IMR-90 (cell line): ENCODE results near the gene DYNLT5. TPM values are rescaled to one million over a fixed set of nuclear protein-coding genes. Genes with fewer than 3 reads are reported as not detected.

ENCODE experiments used
- ATAC-seq: fragments of 200-7000 bp; cut with Tn5 transposase; 2 replicates; pipeline ENCODE4 v1.9.1; 2020; ENCODE audit warnings: low read depth, mild to moderate bottlenecking, moderate library complexity
- BruUV-seq: library from RNA; stranded (reverse); fragments of 400-500 nt; replicated peaks from 2 replicates; lab custom pipeline; 2021; lab: Mats Ljungman, UMichigan
- CTCF ChIA-PET: fragments of 300-600 bp; formaldehyde crosslinking; extraction: SDS; loops from one replicate; lab custom pipeline; 2021; ENCODE audit warnings: antibody characterized with exemption; lab: Yijun Ruan, JAX
- POLR2A ChIA-PET: fragments of 300-600 bp; sonication (Branson Sonifier 250); formaldehyde crosslinking; loops from one replicate; lab custom pipeline; 2022; ENCODE audit warnings: antibody characterized with exemption; ENCODE audit not compliant: unreplicated experiment; lab: Charles Lee
- DNase-seq: peaks from one replicate; pipeline ENCODE4 v3.0.0; 2013
- H2AFZ ChIP-seq: replicated peaks from 2 replicates; pipeline ENCODE3; 2013; ENCODE audit warnings: low read length, mild to moderate bottlenecking; ENCODE audit not compliant: poor library complexity
- H2AK5ac ChIP-seq: 2 replicates; pipeline ENCODE4 v1.6.1; 2013; ENCODE audit warnings: low read depth, low read length, inconsistent platforms
- H2AK9ac ChIP-seq: replicated peaks from 2 replicates; pipeline ENCODE3; 2013; ENCODE audit warnings: mild to moderate bottlenecking, low read depth, low read length, moderate library complexity; ENCODE audit not compliant: poor library complexity
- H2BK120ac ChIP-seq: 2 replicates; pipeline ENCODE4 v1.6.1; 2013; ENCODE audit warnings: low read depth, low read length, inconsistent platforms
- H2BK15ac ChIP-seq: 3 replicates; pipeline ENCODE4 v1.6.1; 2013; ENCODE audit warnings: low read depth, low read length, inconsistent platforms
- H2BK20ac ChIP-seq: 2 replicates; pipeline ENCODE4 v1.6.1; 2013; ENCODE audit warnings: low read depth, mild to moderate bottlenecking, inconsistent platforms, low read length, moderate library complexity
- H2BK5ac ChIP-seq: 2 replicates; pipeline ENCODE4 v1.6.1; 2013; ENCODE audit warnings: mild to moderate bottlenecking, low read depth, low read length, inconsistent platforms; ENCODE audit not compliant: poor library complexity, severe bottlenecking
- H3K14ac ChIP-seq: replicated peaks from 2 replicates; pipeline ENCODE4 v1.6.1; 2013; ENCODE audit warnings: low read depth, low read length, inconsistent platforms
- H3K18ac ChIP-seq: 2 replicates; pipeline ENCODE4 v1.6.1; 2013; ENCODE audit warnings: low read depth, low read length, control low read depth
- H3K23ac ChIP-seq: 2 replicates; pipeline ENCODE4 v1.6.1; 2013; ENCODE audit warnings: low read depth, low read length, inconsistent platforms
- H3K27ac ChIP-seq: 2 replicates; pipeline ENCODE4 v1.5.1; 2013; ENCODE audit warnings: mild to moderate bottlenecking, control low read depth, low read length; ENCODE audit not compliant: insufficient read depth
- H3K27me3 ChIP-seq: 2 replicates; pipeline ENCODE4 v1.6.1; 2013; ENCODE audit warnings: low read length; ENCODE audit not compliant: control insufficient read depth, insufficient read depth
- H3K36me3 ChIP-seq: 2 replicates; pipeline ENCODE4 v1.6.1; 2013; ENCODE audit warnings: low read length, mixed read lengths; ENCODE audit not compliant: control insufficient read depth, insufficient read depth
- H3K4ac ChIP-seq: 2 replicates; pipeline ENCODE4 v1.6.1; 2013; ENCODE audit warnings: low read depth, low read length, inconsistent platforms
- H3K4me1 ChIP-seq: 2 replicates; pipeline ENCODE4 v1.6.1; 2013; ENCODE audit warnings: low read length, mixed read lengths; ENCODE audit not compliant: control insufficient read depth, insufficient read depth
- H3K4me2 ChIP-seq: 2 replicates; pipeline ENCODE4 v1.6.1; 2013; ENCODE audit warnings: low read depth, mild to moderate bottlenecking, control low read depth, low read length, moderate library complexity
- H3K4me3 ChIP-seq: 2 replicates; pipeline ENCODE4 v1.5.1; 2013; ENCODE audit warnings: low read depth, mild to moderate bottlenecking, control low read depth, low read length, moderate library complexity; ENCODE audit not compliant: insufficient read depth
- H3K56ac ChIP-seq: 2 replicates; pipeline ENCODE4 v1.6.1; 2013; ENCODE audit warnings: low read length, inconsistent platforms; ENCODE audit not compliant: insufficient read depth; ENCODE audit errors: extremely low read depth
- H3K79me1 ChIP-seq, 2 experiments: 2 replicates each; pipeline ENCODE4 v1.6.1; 2013; ENCODE audit warnings: low read length in 2 of 2, inconsistent platforms in 1 of 2, low read depth in 1 of 2
- H3K9ac ChIP-seq: 2 replicates; pipeline ENCODE4 v1.6.1; 2013; ENCODE audit warnings: low read depth, low read length, control low read depth
- H3K9me1 ChIP-seq: 2 replicates; pipeline ENCODE4 v1.6.1; 2013; ENCODE audit warnings: low read length, inconsistent platforms; ENCODE audit not compliant: insufficient read depth
- H3K9me3 ChIP-seq: 2 replicates; pipeline ENCODE4 v1.6.1; 2013; ENCODE audit warnings: low read length; ENCODE audit not compliant: control insufficient read depth, insufficient read depth
- H4K20me1 ChIP-seq: 2 replicates; pipeline ENCODE4 v1.6.1; 2013; ENCODE audit warnings: low read length, inconsistent platforms; ENCODE audit not compliant: insufficient read depth
- H4K5ac ChIP-seq: 2 replicates; pipeline ENCODE4 v1.6.1; 2013; ENCODE audit warnings: mild to moderate bottlenecking, low read depth, low read length, control low read depth
- H4K8ac ChIP-seq, 2 experiments: 2 replicates each; pipeline ENCODE4 v1.6.1; 2013; ENCODE audit warnings: low read depth in 2 of 2, low read length in 2 of 2, control low read depth in 1 of 2, inconsistent platforms in 1 of 2
- H4K91ac ChIP-seq: 2 replicates; pipeline ENCODE4 v1.6.1; 2013; ENCODE audit warnings: low read depth, low read length, inconsistent platforms; ENCODE audit not compliant: insufficient read depth
- RAD21 ChIP-seq: IDR thresholded peaks from 2 replicates; pipeline ENCODE4 v1.6.1; 2012; ENCODE audit warnings: low read length, improper control_type of control experiment
- SMC3 ChIP-seq: fragments of 150-350 bp; IDR thresholded peaks from 2 replicates; pipeline ENCODE4 v1.6.1; 2016; ENCODE audit warnings: low read depth, mild to moderate bottlenecking, antibody characterized with exemption, low read length, moderate library complexity
- WGBS, 2 experiments: methylation state at CpG; one replicate each; pipeline versions ENCODE4 v1.1.5 to v1.1.7; 2013; ENCODE audit warnings: missing lambda C conversion rate in 2 of 2; ENCODE audit not compliant: insufficient read length in 1 of 2; ENCODE audit errors: extremely low coverage in 2 of 2; 5-methylcytosine and 5-hydroxymethylcytosine counted together
- dilution Hi-C: fragments of 300-500 bp; cut with HindIII; formaldehyde crosslinking; loops from one replicate; pipeline ENCODE4 v1.14.3; 2018; ENCODE audit warnings: low sequenced_read_pairs; ENCODE audit not compliant: unreplicated experiment
- in situ Hi-C: fragments of 300-500 bp; cut with MboI; formaldehyde crosslinking; loops from 3 replicates; pipeline ENCODE4 v1.14.3; 2019; ENCODE audit warnings: low sequenced_read_pairs, inconsistent platforms, mixed read lengths
- intact Hi-C: fragments of 100-400 bp; cut with micrococcal nuclease; formaldehyde crosslinking; loops from 2 replicates; pipeline ENCODE4 v1.10.0; 2022
- polyA plus RNA-seq, 3 experiments: library from polyadenylated mRNA; depleted of rRNA; stranded (reverse); fragments of >200 nt; gene quantifications; 2 replicates each; pipeline ENCODE4 v1.2.3, GENCODE V29; 2012; ENCODE audit warnings: low replicate concordance in 1 of 3
- total RNA-seq: library from RNA; depleted of rRNA; stranded (reverse); fragments of >200 nt; gene quantifications from 2 replicates; pipeline ENCODE4 v1.2.3, GENCODE V29; 2012
- TF ChIP-seq, protein P1 (sequence below): conservative IDR thresholded peaks from 2 replicates; pipeline ENCODE4 v1.5.1; 2012; ENCODE audit warnings: mild to moderate bottlenecking, low read depth, low read length, improper control_type of control experiment

Gene DYNLT5
- total and polyA plus RNA-seq, 2 of the 4 experiments (the other 2 are of a cell fraction): 0.12 to 0.18 TPM

DNA sequence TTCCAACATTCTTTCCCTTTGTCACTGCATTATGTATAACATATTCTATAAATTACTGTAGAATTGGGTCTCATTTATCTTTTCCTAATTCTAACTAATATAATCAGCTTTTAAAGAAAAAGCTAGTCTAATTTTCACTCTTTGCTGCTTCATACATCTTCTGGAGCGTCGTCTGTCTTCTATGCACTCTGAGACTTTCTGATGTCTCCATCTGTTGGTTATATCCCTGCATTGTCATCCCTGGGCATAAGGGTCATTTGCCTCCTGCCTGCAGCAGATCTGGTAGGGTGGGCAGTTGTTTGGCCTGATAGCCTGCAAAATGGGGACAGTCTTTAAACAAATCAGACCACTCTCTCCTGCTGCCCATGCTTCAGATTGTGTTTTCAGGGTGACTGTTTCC, 40.8 kb upstream of the DYNLT5 start:
- Histone ChIP-seq H3K18ac (no peak overlapping the region), H3K4me3 (no peak overlapping the region), H4K91ac (no peak overlapping the region), H4K8ac (no peak overlapping the region; a peak in 1 of 4 replicates), H3K23ac (no peak overlapping the region), H2AK5ac (no peak overlapping the region), H2BK20ac (no peak overlapping the region), H3K79me1 (no peaks in the 10 kb centered on the region), H2BK120ac (no peak overlapping the region), H2BK5ac (no peak overlapping the region), H3K27me3 (no peaks in the 10 kb centered on the region), H3K27ac (no peak overlapping the region), H3K9me1 (peaks cover 5% of the 10 kb centered on the region; the same call in 1 of the 2 replicates), H3K4me2 (no peak overlapping the region), H3K56ac (no peak overlapping the region), H3K4ac (no peak overlapping the region), H4K20me1 (no peaks in the 10 kb centered on the region), H3K36me3 (no peaks in the 10 kb centered on the region), H3K9me3 (no peaks in the 10 kb centered on the region), H2AK9ac (no peak overlapping the region), H4K5ac (no peak overlapping the region), H2AFZ (no peak overlapping the region), H3K4me1 (no peaks in the 10 kb centered on the region), H2BK15ac (no peak overlapping the region), H3K9ac (no peak overlapping the region), H3K14ac (no peak overlapping the region)
- TF ChIP-seq, protein P1, sequence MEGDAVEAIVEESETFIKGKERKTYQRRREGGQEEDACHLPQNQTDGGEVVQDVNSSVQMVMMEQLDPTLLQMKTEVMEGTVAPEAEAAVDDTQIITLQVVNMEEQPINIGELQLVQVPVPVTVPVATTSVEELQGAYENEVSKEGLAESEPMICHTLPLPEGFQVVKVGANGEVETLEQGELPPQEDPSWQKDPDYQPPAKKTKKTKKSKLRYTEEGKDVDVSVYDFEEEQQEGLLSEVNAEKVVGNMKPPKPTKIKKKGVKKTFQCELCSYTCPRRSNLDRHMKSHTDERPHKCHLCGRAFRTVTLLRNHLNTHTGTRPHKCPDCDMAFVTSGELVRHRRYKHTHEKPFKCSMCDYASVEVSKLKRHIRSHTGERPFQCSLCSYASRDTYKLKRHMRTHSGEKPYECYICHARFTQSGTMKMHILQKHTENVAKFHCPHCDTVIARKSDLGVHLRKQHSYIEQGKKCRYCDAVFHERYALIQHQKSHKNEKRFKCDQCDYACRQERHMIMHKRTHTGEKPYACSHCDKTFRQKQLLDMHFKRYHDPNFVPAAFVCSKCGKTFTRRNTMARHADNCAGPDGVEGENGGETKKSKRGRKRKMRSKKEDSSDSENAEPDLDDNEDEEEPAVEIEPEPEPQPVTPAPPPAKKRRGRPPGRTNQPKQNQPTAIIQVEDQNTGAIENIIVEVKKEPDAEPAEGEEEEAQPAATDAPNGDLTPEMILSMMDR: 0 out of 2 replicates have a peak, but pooled peaks have one; percentile 17
- TF ChIP-seq RAD21 (no peak), SMC3 (no peak)
- DNase-seq (no peak), ATAC-seq (no peak; the same call in 1 of the 2 replicates)
- ChIA-PET CTCF (no interaction called here), POLR2A (no interaction called here)
- intact Hi-C loops (no loop called here), in situ Hi-C loops (loop anchor here (25.0 kb wide), 1 partner anchor 749 kb away; no protein-coding TSS in a partner anchor), dilution Hi-C loops (no loop called here)
- no CpG with 5 or more reads among the region's 2 CpGs for WGBS, 2 experiments
- BruUV-seq: no TSS peak
